ENCODE results near the gene TIE1.

Gene TIE1

GRCh38 chr1:43293896-43294760, 6.7 kb upstream of the TIE1 start:
- no peak for DNase-seq

- DNase-seq: no peak
Measured at GRCh38 chr1:43294761-43295160, 6.0 kb upstream of the TIE1 start.

GRCh38 chr1:43296207-43296606, 4.6 kb upstream of the TIE1 start:
- no peak for DNase-seq

- no peak for DNase-seq
Measured at GRCh38 chr1:43298055-43298454, 2.7 kb upstream of the TIE1 start.

- DNase-seq: no peak
Measured at GRCh38 chr1:43299101-43299500, 1.7 kb upstream of the TIE1 start.

GRCh38 chr1:43302201-43302600, 1.4 kb downstream of the TIE1 start:
- DNase-seq: no peak

GRCh38 chr1:43302721-43303470, 2.1 kb downstream of the TIE1 start:
- no peak for DNase-seq

- DNase-seq: no peak
Measured at GRCh38 chr1:43303471-43304313, 2.9 kb downstream of the TIE1 start.

GRCh38 chr1:43304314-43304681, 3.5 kb downstream of the TIE1 start:
- DNase-seq: no peak

- no peak for DNase-seq
Measured at GRCh38 chr1:43304771-43305300, 4.1 kb downstream of the TIE1 start.

GRCh38 chr1:43305461-43305860, 4.7 kb downstream of the TIE1 start:
- no peak for DNase-seq

- DNase-seq: no peak
Measured at GRCh38 chr1:43305926-43306687, 5.3 kb downstream of the TIE1 start.

- no peak for DNase-seq
Measured at GRCh38 chr1:43306688-43307457, 6.1 kb downstream of the TIE1 start.

- DNase-seq: no peak
Measured at GRCh38 chr1:43307458-43308158, 6.8 kb downstream of the TIE1 start.

- no peak for DNase-seq
Measured at GRCh38 chr1:43308635-43309404, 8.0 kb downstream of the TIE1 start.

GRCh38 chr1:43309405-43310025, 8.7 kb downstream of the TIE1 start:
- DNase-seq: no peak

- DNase-seq: no peak
Measured at GRCh38 chr1:43311521-43311920, 10.7 kb downstream of the TIE1 start.

- DNase-seq: no peak
Measured at GRCh38 chr1:43312212-43312623, 11.4 kb downstream of the TIE1 start.
